B cell (primary cell): ENCODE data around the gene SLC35E1.

Experiments
- EZH2 ChIP-seq: IDR thresholded peaks from 2 replicates; pipeline ENCODE4 v1.6.1; 2012; ENCODE audit warnings: borderline replicate concordance, low read depth, mild to moderate bottlenecking, moderate library complexity, low read length; ENCODE audit not compliant: insufficient read depth, poor library complexity, severe bottlenecking
- TF ChIP-seq, protein P1 (sequence below): fragments of 200-600 bp; IDR thresholded peaks from one replicate; pipeline ENCODE4 v1.8.0; 2022; ENCODE audit warnings: antibody characterized with exemption, mild to moderate bottlenecking

DNA sequence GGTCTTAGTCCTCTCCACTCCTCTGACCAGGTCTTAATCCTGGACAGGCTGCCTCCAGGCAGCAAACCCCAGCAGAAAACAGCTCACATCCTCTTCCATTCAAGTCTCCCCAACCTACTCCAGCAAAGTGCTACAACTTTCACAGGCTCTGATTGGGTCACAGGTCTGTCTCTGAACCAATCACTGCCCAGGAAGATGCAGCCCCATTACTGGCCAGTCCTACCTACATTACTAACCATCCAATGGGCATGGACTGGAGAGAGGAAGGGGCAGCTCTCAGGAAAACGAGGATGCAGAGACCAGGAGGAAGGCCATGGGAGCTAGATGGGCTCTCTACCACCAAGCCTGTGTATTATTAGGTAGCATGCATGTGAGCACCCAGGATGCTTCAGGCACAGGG is 43.6 kb upstream of the SLC35E1 start:
- TF ChIP-seq, protein P1, sequence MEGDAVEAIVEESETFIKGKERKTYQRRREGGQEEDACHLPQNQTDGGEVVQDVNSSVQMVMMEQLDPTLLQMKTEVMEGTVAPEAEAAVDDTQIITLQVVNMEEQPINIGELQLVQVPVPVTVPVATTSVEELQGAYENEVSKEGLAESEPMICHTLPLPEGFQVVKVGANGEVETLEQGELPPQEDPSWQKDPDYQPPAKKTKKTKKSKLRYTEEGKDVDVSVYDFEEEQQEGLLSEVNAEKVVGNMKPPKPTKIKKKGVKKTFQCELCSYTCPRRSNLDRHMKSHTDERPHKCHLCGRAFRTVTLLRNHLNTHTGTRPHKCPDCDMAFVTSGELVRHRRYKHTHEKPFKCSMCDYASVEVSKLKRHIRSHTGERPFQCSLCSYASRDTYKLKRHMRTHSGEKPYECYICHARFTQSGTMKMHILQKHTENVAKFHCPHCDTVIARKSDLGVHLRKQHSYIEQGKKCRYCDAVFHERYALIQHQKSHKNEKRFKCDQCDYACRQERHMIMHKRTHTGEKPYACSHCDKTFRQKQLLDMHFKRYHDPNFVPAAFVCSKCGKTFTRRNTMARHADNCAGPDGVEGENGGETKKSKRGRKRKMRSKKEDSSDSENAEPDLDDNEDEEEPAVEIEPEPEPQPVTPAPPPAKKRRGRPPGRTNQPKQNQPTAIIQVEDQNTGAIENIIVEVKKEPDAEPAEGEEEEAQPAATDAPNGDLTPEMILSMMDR = no peak
- no peak for TF ChIP-seq EZH2
